ENCODE measurements around the gene CEPT1. TPM values are rescaled to one million over a fixed set of nuclear protein-coding genes. Genes with fewer than 3 reads are reported as not detected.

Gene CEPT1
- total RNA-seq, 1 experiment from 2014 or later, result 33.0 TPM

DNA sequence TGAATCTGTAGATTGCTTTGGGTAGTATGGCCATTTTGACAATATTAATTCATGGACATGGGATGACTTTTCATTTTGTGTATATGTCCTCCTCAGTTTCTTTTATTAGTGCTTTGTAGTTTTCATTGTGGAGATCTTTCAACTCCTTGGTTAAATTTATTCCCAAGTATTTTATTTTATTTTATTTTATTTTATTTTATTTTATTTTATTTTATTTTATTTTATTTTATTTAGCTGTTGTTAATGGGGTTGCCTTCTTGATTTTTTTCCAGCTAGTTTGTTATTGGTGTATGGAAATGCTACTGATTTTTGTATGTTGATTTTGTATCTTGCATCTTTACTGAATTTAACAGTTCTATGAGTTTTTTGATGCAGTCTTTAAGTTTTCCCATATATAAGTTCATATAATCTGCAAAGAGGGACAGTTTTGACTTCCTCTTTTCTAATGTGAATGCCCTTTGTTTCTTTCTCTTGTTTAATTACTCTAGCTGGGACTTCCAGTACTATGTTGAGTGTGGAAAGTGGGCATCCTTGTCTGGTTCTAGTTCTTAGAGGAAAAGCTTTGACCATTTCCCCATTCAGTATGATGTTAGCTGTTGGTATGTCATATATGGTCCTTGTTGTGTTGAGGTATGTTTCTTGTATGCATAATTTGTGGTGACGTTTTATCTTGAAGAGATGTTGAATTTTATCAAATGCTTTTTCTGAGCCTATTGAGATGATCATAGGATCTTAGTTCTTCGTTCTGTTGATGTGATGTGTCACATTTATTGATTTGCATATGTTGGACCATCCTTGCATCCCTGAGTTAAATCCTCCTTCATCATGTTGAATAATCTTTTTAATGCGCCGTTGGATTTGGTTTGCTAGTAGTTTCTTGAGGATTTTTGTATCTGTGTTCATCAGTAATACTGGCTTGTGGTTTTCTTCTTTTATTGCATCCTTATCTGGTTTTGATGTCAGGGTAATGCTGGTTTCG is 14.3 kb downstream of the CEPT1 start:
- no peak overlapping the region for H3K4me3 Mint-ChIP-seq
- TF ChIP-seq, protein P1, sequence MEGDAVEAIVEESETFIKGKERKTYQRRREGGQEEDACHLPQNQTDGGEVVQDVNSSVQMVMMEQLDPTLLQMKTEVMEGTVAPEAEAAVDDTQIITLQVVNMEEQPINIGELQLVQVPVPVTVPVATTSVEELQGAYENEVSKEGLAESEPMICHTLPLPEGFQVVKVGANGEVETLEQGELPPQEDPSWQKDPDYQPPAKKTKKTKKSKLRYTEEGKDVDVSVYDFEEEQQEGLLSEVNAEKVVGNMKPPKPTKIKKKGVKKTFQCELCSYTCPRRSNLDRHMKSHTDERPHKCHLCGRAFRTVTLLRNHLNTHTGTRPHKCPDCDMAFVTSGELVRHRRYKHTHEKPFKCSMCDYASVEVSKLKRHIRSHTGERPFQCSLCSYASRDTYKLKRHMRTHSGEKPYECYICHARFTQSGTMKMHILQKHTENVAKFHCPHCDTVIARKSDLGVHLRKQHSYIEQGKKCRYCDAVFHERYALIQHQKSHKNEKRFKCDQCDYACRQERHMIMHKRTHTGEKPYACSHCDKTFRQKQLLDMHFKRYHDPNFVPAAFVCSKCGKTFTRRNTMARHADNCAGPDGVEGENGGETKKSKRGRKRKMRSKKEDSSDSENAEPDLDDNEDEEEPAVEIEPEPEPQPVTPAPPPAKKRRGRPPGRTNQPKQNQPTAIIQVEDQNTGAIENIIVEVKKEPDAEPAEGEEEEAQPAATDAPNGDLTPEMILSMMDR (conservative IDR thresholded peaks at IDR 0.05), result no peak

More for the DNA sequence above, 14.3 kb downstream of the CEPT1 start:
- H3K27me3 Mint-ChIP-seq (ENCODE audit: low read depth), result no peaks in the 10 kb centered on the region
- H3K27ac Mint-ChIP-seq, result no peak overlapping the region
- no peak overlapping the region for H2BK12ac ChIP-seq (ENCODE audit: insufficient read length, low read depth, low read length)
- H3K4me1 Mint-ChIP-seq, result peaks cover 8% of the 10 kb centered on the region in 2 experiments
- H3K79me2 ChIP-seq (ENCODE audit: insufficient read depth, low read length), result peaks cover 1% of the 10 kb centered on the region; the same call in 1 of the 2 replicates
- H2AFZ ChIP-seq (ENCODE audit: low read length), result no peak overlapping the region
- no peak overlapping the region for H2BK120ac ChIP-seq (ENCODE audit: low read depth, low read length, poor library complexity, severe bottlenecking)
- H3K14ac ChIP-seq (ENCODE audit: insufficient read depth, low read length), result no peak overlapping the region
- H3K9me3 ChIP-seq (ENCODE audit: control insufficient read depth, low read depth, low read length), result no peaks in the 10 kb centered on the region
- H3K36me3 Mint-ChIP-seq (ENCODE audit: insufficient read depth in 1 of 3, low read depth in 3 of 3), result peaks cover 26 to 67% (median 60%) of the 10 kb centered on the region in 3 experiments
- H3K23me2 ChIP-seq (ENCODE audit: insufficient read length, low read depth, low read length, poor library complexity, severe bottlenecking), result no peaks in the 10 kb centered on the region
- no peak overlapping the region for H3K56ac ChIP-seq (ENCODE audit: insufficient read length, low read depth, low read length)
- H3T11ph ChIP-seq (ENCODE audit: low read length), result no peak overlapping the region
- WGBS (ENCODE audit: extremely low coverage, insufficient read length, low lambda C conversion rate), result no CpG with 5 or more reads among the region's 5 CpGs
- no peaks in the 10 kb centered on the region; a peak in 1 of 5 replicates for H3K9me3 Mint-ChIP-seq
- H3K9ac ChIP-seq (ENCODE audit: extremely low read depth, insufficient read length, low read length), result no peak overlapping the region
- peaks cover 7% of the 10 kb centered on the region for H3K79me1 ChIP-seq (ENCODE audit: insufficient read depth, low read depth, low read length, poor library complexity, severe bottlenecking)
- no peak for DNase-seq
- H4K5ac ChIP-seq (ENCODE audit: insufficient read length, low read depth, low read length), result no peak overlapping the region
- H4K20me1 ChIP-seq (ENCODE audit: control insufficient read depth, insufficient read depth, insufficient read length), result no peaks in the 10 kb centered on the region
- no peak overlapping the region for H3K4me2 ChIP-seq (ENCODE audit: insufficient read depth, insufficient read length, low read length)
- no peak overlapping the region for H3K23ac ChIP-seq (ENCODE audit: insufficient read length, low read depth, low read length)
- no peak overlapping the region for H2BK20ac ChIP-seq (ENCODE audit: low read depth, low read length, poor library complexity, severe bottlenecking)
- H2AK5ac ChIP-seq (ENCODE audit: insufficient read length, low read length), result no peak overlapping the region
- no peaks in the 10 kb centered on the region for H3K27me3 ChIP-seq (ENCODE audit: insufficient read depth, low read length)
- H2BK15ac ChIP-seq (ENCODE audit: low read depth, low read length), result no peak overlapping the region
- H3K27ac ChIP-seq (ENCODE audit: insufficient read length, low read depth, low read length), result no peak overlapping the region
- H3K4me1 ChIP-seq (ENCODE audit: insufficient read depth, low read length), result no peaks in the 10 kb centered on the region
- H2BK5ac ChIP-seq (ENCODE audit: insufficient read length, low read length), result no peak overlapping the region
- no peak overlapping the region for H4K91ac ChIP-seq (ENCODE audit: insufficient read length, low read depth, low read length)
- H4K8ac ChIP-seq (replicated peaks; ENCODE audit: insufficient read length, low read depth, low read length), result no peak overlapping the region
- no peak overlapping the region for H3K4ac ChIP-seq (ENCODE audit: low read depth, low read length)
- no peak overlapping the region for H3K18ac ChIP-seq (ENCODE audit: insufficient read length, low read depth, low read length)

All from H9 (cell line).